HT-29 (cell line): ENCODE results near the gene CLDN7. TPM values are rescaled to one million over a fixed set of nuclear protein-coding genes. Genes with fewer than 3 reads are reported as not detected.

Experiments used
- DNase-seq: peaks from one replicate; pipeline ENCODE4 v3.0.0-alpha.2; 2015; ENCODE audit warnings: low spot score
- total RNA-seq: library from RNA; depleted of rRNA; stranded (reverse); fragments of >200 nt; shearing (Covaris generic); gene quantifications from 2 replicates; pipeline ENCODE4 v1.2.3, GENCODE V29; 2014

Gene CLDN7
- total RNA-seq, 1 experiment from 2014 or later: 429 TPM

- DNase-seq: no peak
Measured at GRCh38 chr17:7289256-7290032, 27.2 kb upstream of the CLDN7 start.

- DNase-seq: no peak
Measured at GRCh38 chr17:7285679-7286078, 23.4 kb upstream of the CLDN7 start.

DNA sequence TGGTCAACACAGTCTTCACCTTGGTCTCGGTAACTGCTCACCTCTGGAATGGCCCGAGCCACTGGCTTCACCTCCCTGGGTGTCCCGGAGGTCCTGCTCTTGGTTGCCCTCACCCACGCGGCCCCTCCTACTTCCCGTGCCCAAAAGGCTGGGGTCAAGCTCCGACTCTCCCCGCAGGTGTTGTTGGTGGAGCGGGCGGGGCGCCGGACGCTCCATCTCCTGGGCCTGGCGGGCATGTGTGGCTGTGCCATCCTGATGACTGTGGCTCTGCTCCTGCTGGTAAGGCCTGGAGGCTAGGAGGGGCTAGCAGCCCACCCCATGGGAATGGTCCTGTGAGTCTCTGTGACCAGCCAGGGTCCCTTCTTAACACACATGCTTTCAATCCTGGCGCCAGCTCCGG lies 22.6 kb upstream of the CLDN7 start:
- no peak for DNase-seq

GRCh38 chr17:7283471-7284216 lies 21.4 kb upstream of the CLDN7 start:
- DNase-seq: no peak

- DNase-seq: no peak
Measured at GRCh38 chr17:7282752-7283321, 20.6 kb upstream of the CLDN7 start.

DNA sequence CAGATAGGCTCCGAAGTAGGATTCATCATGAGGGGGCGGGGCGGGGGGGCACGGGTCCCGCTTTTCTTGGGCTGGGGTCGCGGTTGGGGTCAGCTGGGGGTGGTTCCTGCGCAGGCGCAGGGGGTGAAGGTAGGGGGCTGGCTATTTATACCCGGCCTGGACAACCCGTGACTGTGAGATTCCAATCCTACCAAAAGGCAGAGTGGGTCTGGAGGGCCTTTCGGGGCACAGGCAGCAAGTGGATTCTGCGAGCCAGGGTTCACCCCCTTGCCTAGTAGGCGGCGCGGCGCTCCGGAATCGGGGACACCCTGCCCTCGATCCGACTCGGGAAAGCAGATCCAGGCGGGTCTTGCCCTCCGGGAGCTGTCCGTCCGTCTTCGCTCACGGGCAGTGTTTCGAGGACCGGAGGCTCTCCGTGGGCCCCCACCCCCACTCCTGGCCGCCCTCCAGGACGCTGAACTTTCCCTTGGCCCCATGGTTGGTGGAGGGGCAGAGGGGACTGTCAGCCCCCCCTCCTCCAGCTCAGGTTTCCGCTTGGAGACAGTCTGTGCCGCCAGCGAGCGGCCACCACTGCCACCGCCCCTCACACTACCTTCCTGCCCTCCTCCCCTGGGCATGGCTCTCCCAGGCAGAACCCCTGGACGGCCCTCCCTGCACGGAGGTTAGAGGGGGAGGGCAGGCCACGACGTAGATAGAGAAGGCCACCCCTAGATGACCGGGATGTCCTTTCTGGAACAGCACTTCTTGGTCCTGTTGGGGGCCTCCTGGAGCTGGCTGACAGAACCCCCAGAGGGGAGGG lies 19.9 kb upstream of the CLDN7 start:
- DNase-seq: no peak

GRCh38 chr17:7281074-7281952 lies 19.0 kb upstream of the CLDN7 start, which contains the start of gene SLC2A4:
Gene SLC2A4 (plus strand): TSS chr17:7281718. CDS start chr17:7281935, 217 bp downstream.
- peak; percentile 93 for DNase-seq

- DNase-seq: peak; percentile 88
Measured at GRCh38 chr17:7280519-7281073, 18.3 kb upstream of the CLDN7 start.

DNA sequence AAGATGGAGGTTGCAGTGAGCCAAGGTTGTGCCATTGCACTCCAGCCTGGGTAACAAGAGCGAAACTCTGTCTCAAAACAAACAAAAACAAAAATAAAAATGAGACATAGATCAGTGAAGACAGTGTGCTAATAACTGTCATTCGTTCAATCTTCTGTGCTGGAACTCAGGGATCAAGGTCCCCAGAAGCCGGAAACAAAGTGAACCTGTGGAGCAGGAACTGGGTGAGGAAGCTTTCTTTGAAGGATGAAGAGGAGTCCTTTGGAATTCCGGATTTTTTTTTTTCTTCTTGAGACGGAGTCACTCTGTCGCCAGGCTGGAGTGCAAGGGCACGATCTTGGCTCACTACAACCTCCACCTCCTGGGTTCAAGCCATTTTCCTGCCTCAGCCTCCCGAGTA lies 17.2 kb upstream of the CLDN7 start:
- DNase-seq: no peak

DNA sequence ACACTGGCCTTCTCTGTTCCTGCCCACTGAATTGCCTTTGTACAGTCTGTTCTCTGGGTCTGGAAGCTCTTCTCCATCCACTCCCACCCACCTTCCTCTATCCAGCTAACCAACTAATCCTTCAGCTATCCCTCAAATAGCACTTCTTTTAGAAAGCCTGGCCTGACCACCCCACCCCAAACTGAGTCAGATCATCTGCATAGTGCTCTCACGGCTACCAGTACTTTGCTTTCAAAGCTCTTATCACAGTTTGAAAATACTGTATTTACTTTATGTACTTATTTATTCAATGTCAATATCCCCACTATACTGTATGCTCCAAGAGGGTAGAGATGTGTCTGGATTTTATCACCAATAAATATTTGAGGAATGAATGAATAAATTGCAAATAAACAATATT lies 4.5 kb upstream of the CLDN7 start:
- DNase-seq: no peak

GRCh38 chr17:7263801-7264078 lies 1.5 kb upstream of the CLDN7 start:
- DNase-seq: no peak

- peak; percentile 85 for DNase-seq
Measured at GRCh38 chr17:7262935-7263800, 890 bp upstream of the CLDN7 start.

GRCh38 chr17:7261379-7262191 lies 693 bp downstream of the CLDN7 start:
- DNase-seq: no peak

DNA sequence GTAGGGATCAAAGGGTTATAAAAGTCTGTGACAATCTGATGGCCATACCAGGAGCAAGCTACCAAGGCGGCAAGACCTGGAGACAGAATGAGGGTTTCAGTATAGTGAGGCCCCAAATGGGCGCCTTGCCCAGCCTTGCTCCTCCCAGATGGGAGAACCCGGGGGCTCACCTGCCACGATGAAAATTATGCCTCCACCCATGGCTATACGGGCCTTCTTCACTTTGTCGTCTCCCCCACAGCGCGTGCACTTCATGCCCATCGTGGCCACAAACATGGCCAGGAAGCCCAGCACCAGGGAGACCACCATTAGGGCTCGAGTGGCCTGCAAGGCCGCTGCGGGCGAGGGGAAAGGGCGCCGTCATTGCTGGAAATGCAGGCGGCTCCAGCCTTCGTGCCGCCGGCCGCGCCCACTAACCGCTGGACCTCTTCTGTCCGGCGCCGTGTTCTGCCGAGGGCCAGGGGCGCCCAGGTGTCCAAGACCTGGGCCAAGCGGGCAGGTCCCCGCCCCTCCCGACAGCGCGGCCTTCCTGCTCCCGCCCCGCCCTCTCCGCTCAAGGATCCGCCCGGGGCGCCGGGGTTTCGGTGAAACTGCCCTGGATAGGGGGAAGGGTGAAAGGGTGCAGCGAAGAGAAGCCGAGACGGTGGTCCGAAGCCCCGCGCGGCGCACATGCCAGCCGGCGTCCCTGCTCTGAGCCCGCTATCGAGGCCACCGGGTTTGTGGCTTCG lies 1.5 kb downstream of the CLDN7 start:
- DNase-seq: peak; percentile 73

DNA sequence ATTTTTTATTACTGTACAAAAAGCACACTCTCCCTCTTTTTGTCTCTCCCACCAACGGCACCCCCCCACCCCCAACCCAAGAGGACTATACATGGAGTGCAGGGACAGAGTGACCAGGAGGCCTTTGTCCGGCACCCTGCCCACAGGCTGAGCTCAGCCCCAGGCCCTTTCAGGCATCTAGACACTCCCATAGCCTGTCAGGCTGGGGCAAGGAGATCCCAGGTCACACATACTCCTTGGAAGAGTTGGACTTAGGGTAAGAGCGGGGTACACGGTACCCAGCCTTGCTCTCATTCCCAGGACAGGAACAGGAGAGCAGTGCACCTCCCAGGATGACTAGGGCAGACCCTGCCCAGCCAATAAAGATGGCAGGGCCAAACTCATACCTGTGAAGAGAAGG lies 2.1 kb downstream of the CLDN7 start:
- DNase-seq: no peak

DNA sequence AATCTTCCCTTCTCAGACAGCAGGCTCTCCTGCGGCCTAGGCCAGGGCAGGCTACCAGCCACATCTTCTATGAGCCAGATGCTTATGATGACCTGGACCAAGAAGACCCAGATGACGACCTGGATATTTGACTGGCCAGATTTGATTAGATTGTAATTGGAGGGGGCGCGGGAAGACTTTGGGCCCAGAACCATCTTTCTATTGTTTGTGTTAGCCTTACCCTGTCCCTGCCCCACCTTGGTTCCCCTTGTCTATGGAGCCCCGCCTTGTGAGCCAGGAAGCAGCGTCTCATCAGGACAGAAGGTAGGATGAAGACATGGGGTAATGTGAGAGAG lies 2.8 kb downstream of the CLDN7 start:
- no peak for DNase-seq

DNA sequence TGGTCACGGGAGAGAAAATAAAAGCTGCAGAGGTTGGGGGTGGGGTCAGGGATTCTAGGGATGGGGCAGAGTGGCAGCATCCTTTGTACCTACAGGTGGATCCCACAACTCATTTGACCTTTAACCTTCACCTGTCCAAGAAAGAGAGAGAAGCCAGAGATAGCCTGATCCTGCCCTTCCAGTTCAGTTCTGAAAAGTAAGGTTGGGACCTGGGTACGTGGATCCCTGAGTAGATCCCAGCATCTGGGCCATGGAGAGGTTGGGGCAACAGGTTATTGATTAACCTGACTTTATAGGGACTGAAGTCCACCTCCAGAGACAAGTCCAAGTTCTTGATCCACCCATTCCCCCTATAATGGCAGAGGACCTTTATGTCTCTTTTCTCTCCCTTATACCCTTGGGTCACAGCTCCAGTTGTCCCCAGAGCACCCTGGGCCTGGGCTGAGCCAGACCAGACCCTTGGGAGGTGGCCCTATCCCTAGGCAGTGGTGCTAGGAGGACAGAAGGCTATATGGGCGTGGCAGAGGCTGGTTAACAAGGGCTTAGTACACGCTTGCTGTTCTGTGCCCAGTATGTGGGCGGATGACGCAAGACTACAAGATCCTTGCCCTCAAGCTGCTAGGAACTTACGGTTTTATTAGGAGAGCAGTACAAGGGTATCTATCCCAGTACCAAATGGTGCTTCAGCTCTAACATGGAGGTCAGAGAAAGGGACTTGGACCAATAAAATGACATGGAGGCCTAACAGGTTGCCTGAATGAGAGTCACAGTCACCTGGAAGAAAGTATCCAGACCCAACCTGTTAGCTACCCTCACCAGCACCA lies 3.3 kb downstream of the CLDN7 start:
- DNase-seq: peak; percentile 74
